ENCODE measurements around the gene KRTAP4-6. TPM values are rescaled to one million over a fixed set of nuclear protein-coding genes. Genes with fewer than 3 reads are reported as not detected.
A peak's percentile ranks its signal among the peaks of the same experiment; 100 is the strongest.
"Not testable (repeated sequence)": the region's sequence is repeated elsewhere in the genome, so short reads cannot be mapped to it uniquely, and the experiment has no call there.

Gene KRTAP4-6
- total RNA-seq (2012; rRNA removed) = not detected in 2 replicates

DNA sequence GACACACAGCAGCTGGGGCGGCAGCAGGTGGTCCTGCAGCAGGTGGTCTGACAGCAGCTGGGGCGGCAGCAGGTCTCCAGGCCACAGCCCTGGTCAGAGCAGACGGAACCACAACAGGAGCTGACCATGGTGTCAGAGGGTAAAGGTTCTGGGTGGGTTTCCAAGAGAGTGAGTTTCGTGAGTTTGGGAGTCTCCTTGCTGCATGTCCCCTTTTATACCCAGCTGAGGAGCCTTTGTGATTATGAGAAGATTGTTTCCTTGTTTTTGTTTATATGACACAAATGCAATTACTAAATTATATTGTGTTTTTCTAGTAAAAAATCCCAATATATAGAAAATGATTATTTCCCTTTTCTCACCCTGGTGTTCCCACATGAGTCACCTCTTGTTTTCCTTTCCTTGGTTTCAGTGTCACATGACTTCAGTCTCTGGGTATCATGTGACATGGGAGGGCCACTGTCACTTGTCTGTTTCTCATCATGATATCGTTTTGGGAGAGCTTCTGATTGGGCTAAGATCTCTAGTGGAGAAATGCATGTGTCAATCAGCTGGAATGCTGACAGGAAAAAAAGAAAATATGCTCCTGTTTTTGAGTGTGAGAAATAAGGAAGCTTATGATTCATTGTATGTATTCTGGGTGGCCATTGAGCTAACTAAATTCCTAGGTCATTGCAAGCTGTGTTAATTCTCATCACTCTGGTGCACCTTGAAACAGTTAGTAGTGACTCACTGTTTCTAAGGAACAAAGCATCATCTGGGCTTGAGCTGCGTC lies at the start of gene KRTAP4-6:
TSS of gene KRTAP4-6 (minus strand) at position 185 of the 772 bp plus-strand sequence. CDS start at position 128, 57 bp downstream.
- H3K9ac ChIP-seq (ENCODE audit: low read depth, low read length) = peak within 1 kb of the TSS; percentile 3
- H3K4me3 ChIP-seq (ENCODE audit: low read length) = no peak within 1 kb of the TSS
- H3K4me2 ChIP-seq (ENCODE audit: low read length) = no peak within 1 kb of the TSS
- no peaks in the 10 kb centered on the region for H3K27me3 ChIP-seq (ENCODE audit: control insufficient read depth, insufficient read depth, low read length)
- no peaks in the 10 kb centered on the region for H3K36me3 ChIP-seq (ENCODE audit: insufficient read depth, low read length)
- peaks cover 7% of the 10 kb centered on the region for H3K9me3 ChIP-seq (replicated peaks; ENCODE audit: low read length)
- H3K4me1 ChIP-seq (ENCODE audit: control insufficient read depth, insufficient read depth, low read length) = no peaks in the 10 kb centered on the region

DNA sequence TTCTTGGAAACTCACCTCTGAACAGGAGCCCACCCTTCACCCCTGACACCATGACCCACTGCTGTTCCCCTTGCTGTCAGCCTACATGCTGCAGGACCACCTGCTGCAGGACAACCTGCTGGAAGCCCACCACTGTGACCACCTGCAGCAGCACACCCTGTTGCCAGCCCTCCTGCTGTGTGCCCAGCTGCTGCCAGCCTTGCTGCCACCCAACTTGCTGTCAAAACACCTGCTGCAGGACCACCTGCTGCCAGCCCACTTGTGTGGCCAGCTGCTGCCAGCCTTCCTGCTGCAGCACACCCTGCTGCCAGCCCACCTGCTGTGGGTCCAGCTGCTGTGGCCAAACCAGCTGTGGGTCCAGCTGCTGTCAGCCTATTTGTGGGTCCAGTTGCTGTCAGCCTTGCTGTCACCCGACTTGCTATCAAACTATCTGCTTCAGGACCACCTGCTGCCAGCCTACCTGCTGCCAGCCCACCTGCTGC lies 49.5 kb upstream of the KRTAP4-6 start, which contains the start of gene KRTAP9-1:
TSS of gene KRTAP9-1 (plus strand) at position 51 of the 482 bp plus-strand sequence. CDS start at position 51, 0 bp downstream.
- not testable (repeated sequence) for H3K27me3 ChIP-seq (ENCODE audit: control insufficient read depth, insufficient read depth, low read length); H3K9ac ChIP-seq (ENCODE audit: low read depth, low read length); H3K4me1 ChIP-seq (ENCODE audit: control insufficient read depth, insufficient read depth, low read length); H3K9me3 ChIP-seq (replicated peaks; ENCODE audit: low read length); H3K4me2 ChIP-seq (ENCODE audit: low read length); H3K4me3 ChIP-seq (ENCODE audit: low read length); H3K36me3 ChIP-seq (ENCODE audit: insufficient read depth, low read length)

DNA sequence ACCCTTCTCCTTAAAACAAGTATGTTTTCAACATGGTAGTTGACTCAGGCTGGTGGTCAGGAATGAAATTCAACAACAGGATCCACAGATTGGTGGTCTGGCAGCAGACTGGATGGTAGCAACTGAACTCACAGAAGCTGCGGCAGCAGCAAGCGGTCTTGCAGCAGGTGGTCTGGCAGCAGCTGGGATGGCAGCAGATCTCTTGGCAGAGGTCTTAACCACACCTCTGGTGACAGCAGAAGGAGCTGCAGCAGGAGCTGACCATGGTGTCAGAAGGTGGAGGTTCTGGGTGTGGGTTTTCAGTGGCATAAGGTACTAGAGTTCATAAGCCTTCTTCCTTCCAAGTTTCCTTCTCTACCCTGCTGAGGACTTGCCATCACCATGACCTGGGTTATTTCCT lies 46.5 kb upstream of the KRTAP4-6 start:
- Histone ChIP-seq H3K9ac (ENCODE audit: low read depth, low read length) (no peak overlapping the region), H3K4me2 (ENCODE audit: low read length) (no peak overlapping the region), H3K36me3 (ENCODE audit: insufficient read depth, low read length) (no peaks in the 10 kb centered on the region), H3K4me1 (ENCODE audit: control insufficient read depth, insufficient read depth, low read length) (no peaks in the 10 kb centered on the region), H3K9me3 (replicated peaks; ENCODE audit: low read length) (no peaks in the 10 kb centered on the region), H3K4me3 (ENCODE audit: low read length) (no peak overlapping the region), H3K27me3 (ENCODE audit: control insufficient read depth, insufficient read depth, low read length) (peaks cover 6% of the 10 kb centered on the region)

DNA sequence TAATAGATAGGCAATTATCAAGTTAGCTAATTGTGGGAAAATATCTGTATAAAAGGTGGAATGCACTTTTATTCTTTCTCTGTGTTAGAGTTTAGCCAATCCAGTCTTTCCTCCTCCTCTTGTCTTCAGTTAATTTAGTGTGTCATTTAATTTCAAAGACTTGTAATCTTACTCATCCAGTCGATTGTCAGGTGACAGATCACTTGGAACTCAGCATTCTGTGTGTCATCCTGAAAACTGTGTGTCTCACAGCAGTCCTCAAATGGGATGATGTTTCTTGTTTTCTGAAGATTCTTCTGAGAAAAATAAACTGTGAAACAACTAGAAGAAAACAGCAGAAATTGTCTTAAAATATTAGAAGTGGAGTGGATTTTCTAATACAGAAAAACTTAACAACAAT lies 44.7 kb upstream of the KRTAP4-6 start:
- Histone ChIP-seq H3K27me3 (ENCODE audit: control insufficient read depth, insufficient read depth, low read length) (peaks cover 6% of the 10 kb centered on the region), H3K36me3 (ENCODE audit: insufficient read depth, low read length) (no peaks in the 10 kb centered on the region), H3K4me3 (ENCODE audit: low read length) (no peak overlapping the region), H3K9me3 (replicated peaks; ENCODE audit: low read length) (no peaks in the 10 kb centered on the region), H3K9ac (ENCODE audit: low read depth, low read length) (no peak overlapping the region), H3K4me1 (ENCODE audit: control insufficient read depth, insufficient read depth, low read length) (no peaks in the 10 kb centered on the region), H3K4me2 (ENCODE audit: low read length) (no peak overlapping the region)

DNA sequence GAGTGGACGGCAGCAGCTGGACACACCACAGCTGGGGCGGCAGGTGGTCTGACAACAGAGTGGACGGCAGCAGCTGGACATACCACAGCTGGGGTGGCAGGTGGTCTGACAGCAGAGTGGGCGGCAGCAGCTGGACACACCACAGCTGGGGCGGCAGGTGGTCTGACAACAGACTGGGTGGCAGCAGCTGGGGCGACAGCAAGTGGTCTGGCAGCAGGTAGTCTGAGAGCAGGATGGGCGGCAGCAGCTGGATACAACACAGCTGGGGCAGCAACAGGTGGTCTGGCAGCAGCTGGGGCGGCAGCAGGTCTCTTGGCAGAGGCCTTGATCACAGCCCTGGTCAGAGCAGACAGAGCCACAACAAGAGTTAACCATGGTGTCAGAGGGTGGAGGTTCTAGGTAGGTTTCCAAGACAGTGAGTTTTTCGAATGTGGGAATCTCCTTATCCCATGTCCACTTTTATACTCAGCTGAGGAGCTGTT lies 44.2 kb upstream of the KRTAP4-6 start, which contains the start of gene KRTAP4-1:
TSS of gene KRTAP4-1 (minus strand) at position 432 of the 482 bp plus-strand sequence. CDS start at position 375, 57 bp downstream.
- Histone ChIP-seq H3K36me3 (ENCODE audit: insufficient read depth, low read length) (no peaks in the 10 kb centered on the region), H3K27me3 (ENCODE audit: control insufficient read depth, insufficient read depth, low read length) (peaks cover 6% of the 10 kb centered on the region), H3K9me3 (replicated peaks; ENCODE audit: low read length) (no peaks in the 10 kb centered on the region), H3K4me1 (ENCODE audit: control insufficient read depth, insufficient read depth, low read length) (peaks cover 1% of the 10 kb centered on the region), H3K9ac (ENCODE audit: low read depth, low read length) (no peak within 1 kb of the TSS), H3K4me3 (ENCODE audit: low read length) (no peak within 1 kb of the TSS), H3K4me2 (ENCODE audit: low read length) (no peak within 1 kb of the TSS)

DNA sequence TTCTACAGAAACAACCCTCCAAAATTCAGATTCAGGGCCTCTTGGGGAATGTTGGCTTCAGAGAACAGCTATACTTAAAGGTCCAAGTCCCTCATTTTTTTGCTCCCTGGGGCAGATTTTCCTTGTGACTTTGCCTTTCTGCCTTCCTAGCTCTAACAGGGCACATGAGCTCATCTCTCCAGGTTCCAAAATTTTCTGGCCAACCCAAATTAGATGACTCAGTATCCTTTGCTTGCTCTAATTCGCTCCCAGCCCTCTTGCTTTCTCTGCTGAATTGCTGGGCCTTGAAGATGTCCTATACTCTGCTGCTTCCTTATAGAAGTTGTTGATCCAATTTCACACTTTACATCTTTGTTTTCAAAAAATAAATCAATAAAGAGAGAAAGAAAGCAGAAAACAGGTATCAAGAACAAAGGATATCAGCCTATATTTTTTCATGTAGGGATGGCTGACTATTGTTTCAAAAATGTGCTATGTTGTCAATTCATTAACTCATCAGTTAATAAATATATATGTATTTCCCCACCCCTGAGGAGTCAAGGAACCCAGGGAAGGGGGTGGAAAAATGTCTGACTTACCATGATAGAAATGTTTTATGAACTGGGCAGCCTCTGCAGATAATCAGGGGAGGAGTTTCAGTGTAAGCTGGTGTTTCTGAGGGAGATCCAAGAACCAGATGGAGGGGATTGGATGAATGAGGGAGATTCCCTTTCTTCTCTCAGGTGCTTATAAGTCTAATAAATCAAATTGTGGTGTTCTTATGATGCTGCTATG lies 38.7 kb upstream of the KRTAP4-6 start:
- no peaks in the 10 kb centered on the region for H3K9me3 ChIP-seq (replicated peaks; ENCODE audit: low read length)
- H3K9ac ChIP-seq (ENCODE audit: low read depth, low read length) = no peak overlapping the region
- H3K4me3 ChIP-seq (ENCODE audit: low read length) = no peak overlapping the region
- no peaks in the 10 kb centered on the region for H3K36me3 ChIP-seq (ENCODE audit: insufficient read depth, low read length)
- H3K27me3 ChIP-seq (ENCODE audit: control insufficient read depth, insufficient read depth, low read length) = peaks cover 4% of the 10 kb centered on the region
- peaks cover 16% of the 10 kb centered on the region for H3K4me1 ChIP-seq (ENCODE audit: control insufficient read depth, insufficient read depth, low read length)
- no peak overlapping the region for H3K4me2 ChIP-seq (ENCODE audit: low read length)

DNA sequence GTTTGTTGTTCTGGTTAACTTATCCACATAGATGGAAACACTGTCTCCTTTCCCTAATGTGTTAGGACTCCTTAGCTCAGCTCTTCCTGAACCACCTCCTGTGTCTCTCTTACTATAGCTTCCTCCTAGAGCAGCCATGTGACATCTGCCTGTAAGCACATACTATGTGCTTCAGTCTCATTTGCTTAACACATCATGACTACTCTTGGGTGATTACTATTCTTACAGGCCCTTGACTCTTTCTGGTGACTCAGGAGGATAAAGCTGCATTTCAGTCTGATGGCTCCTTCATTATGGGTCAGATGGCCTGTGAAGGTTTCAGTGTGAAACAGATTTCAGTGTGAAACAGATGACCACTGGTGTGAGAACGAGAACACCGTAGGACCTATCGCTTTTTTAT lies 38.0 kb upstream of the KRTAP4-6 start:
- H3K36me3 ChIP-seq (ENCODE audit: insufficient read depth, low read length) = no peaks in the 10 kb centered on the region
- peaks cover 4% of the 10 kb centered on the region for H3K27me3 ChIP-seq (ENCODE audit: control insufficient read depth, insufficient read depth, low read length)
- peaks cover 16% of the 10 kb centered on the region for H3K4me1 ChIP-seq (ENCODE audit: control insufficient read depth, insufficient read depth, low read length)
- no peak overlapping the region for H3K4me3 ChIP-seq (ENCODE audit: low read length)
- H3K9ac ChIP-seq (ENCODE audit: low read depth, low read length) = no peak overlapping the region
- H3K9me3 ChIP-seq (replicated peaks; ENCODE audit: low read length) = no peaks in the 10 kb centered on the region
- H3K4me2 ChIP-seq (ENCODE audit: low read length) = no peak overlapping the region

DNA sequence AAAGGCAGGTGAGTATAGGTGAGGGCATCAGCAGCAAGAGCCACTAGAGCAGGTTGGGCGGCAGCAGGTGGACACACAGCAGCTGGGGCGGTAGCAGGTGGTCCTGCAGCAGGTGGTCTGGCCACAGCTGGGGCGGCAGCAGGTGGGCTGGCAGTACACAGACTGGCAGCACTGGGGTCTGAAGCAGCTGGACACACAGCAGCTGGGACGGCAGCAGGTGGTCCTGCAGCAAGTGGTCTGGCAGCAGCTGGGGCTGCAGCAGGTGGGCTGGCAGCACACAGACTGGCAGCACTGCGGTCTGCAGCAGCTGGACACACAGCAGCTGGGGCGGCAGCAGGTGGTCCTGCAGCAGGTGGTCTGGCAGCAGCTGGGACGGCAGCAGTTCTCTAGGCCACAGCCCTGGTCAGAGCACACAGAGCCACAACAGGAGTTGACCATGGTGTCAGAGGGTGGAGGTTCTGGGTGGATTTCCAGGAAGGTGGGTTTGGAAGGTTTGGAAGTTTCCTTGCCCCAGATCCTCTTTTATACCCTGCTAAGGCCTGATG lies 37.5 kb upstream of the KRTAP4-6 start, which contains the start of gene KRTAP4-2:
TSS of gene KRTAP4-2 (minus strand) at position 495 of the 545 bp plus-strand sequence. CDS start at position 438, 57 bp downstream.
- Histone ChIP-seq H3K27me3 (ENCODE audit: control insufficient read depth, insufficient read depth, low read length) (peaks cover 4% of the 10 kb centered on the region), H3K4me3 (ENCODE audit: low read length) (no peak within 1 kb of the TSS), H3K4me1 (ENCODE audit: control insufficient read depth, insufficient read depth, low read length) (peaks cover 16% of the 10 kb centered on the region), H3K9ac (ENCODE audit: low read depth, low read length) (no peak within 1 kb of the TSS), H3K36me3 (ENCODE audit: insufficient read depth, low read length) (no peaks in the 10 kb centered on the region), H3K9me3 (replicated peaks; ENCODE audit: low read length) (no peaks in the 10 kb centered on the region), H3K4me2 (ENCODE audit: low read length) (no peak within 1 kb of the TSS)

DNA sequence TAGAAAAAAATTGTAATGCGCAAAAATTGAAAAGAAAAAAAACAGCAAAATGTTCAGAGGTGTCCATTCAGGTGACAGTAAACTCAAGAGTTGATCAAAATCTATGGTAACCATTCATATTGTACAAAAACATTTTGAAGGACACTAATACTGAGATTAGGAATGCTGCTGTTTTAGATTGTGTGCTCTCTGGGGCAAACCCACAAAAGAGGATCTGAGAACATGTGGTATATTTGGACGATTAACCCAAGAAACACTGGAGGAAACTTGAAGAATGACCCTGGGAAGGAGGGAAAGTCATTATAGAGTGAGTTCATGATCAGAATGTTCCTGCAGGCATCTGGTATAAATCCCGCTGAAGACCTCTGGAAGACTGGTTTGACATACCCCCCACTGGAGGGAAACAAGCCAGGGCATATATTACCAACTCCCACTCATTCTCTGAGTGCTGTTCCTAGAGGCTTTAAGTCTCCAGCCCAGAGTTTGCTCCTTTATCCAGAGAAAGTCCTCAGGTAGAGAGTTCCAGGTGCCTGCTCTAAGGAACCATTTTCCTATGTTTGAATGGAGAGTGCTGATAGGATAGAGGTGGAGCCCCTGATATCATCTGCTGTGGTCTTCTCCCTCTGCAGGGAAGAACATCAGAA lies 36.5 kb upstream of the KRTAP4-6 start:
- Histone ChIP-seq H3K4me1 (ENCODE audit: control insufficient read depth, insufficient read depth, low read length) (peaks cover 16% of the 10 kb centered on the region), H3K9me3 (replicated peaks; ENCODE audit: low read length) (no peaks in the 10 kb centered on the region), H3K4me3 (ENCODE audit: low read length) (no peak overlapping the region), H3K27me3 (ENCODE audit: control insufficient read depth, insufficient read depth, low read length) (peaks cover 4% of the 10 kb centered on the region), H3K4me2 (ENCODE audit: low read length) (no peak overlapping the region), H3K36me3 (ENCODE audit: insufficient read depth, low read length) (no peaks in the 10 kb centered on the region), H3K9ac (ENCODE audit: low read depth, low read length) (no peak overlapping the region)

DNA sequence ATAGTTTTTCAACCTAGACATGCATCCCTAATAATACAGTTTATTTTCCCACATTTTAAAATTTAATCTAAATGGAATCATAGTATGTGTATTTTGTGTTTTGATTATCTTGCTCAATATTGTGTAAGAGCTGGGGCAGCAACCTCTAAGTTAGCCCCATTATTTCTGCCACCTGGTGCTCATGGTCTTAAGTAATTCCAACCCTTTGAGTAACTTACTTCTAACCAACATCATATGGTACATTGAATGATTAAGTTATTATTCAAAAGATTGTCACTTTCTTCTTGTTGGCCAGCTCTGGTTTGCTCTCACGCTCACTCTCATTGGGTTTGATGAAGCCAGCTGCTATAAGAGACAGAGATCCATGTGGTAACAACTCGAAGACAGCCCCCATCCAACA lies 31.5 kb upstream of the KRTAP4-6 start:
- Histone ChIP-seq H3K36me3 (ENCODE audit: insufficient read depth, low read length) (no peaks in the 10 kb centered on the region), H3K9me3 (replicated peaks; ENCODE audit: low read length) (no peaks in the 10 kb centered on the region), H3K27me3 (ENCODE audit: control insufficient read depth, insufficient read depth, low read length) (peaks cover 3% of the 10 kb centered on the region), H3K9ac (ENCODE audit: low read depth, low read length) (no peak overlapping the region), H3K4me3 (ENCODE audit: low read length) (no peak overlapping the region), H3K4me2 (ENCODE audit: low read length) (no peak overlapping the region), H3K4me1 (ENCODE audit: control insufficient read depth, insufficient read depth, low read length) (no peaks in the 10 kb centered on the region)

DNA sequence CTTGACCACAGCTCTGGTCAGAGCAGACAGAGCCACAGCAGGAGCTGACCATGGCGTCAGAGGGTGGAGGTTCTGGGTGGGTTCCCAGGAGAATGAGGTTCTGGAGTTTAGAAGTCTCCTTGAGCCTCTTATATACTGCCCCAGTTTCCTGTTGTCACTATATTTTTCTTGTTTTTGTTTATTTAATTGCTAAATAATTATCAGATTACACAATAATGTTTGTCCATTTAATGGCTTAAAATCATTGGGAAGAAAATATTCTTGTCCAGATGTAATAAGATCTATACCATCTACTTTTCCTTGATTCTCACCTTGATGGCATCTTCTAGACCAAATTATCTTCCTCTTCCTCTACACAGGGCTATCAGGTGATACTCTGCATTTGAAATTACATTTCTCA lies 27.8 kb upstream of the KRTAP4-6 start, which contains the start of gene KRTAP4-3:
TSS of gene KRTAP4-3 (minus strand) at position 101 of the 400 bp plus-strand sequence. CDS start at position 52, 49 bp downstream.
- Histone ChIP-seq H3K4me3 (ENCODE audit: low read length) (no peak within 1 kb of the TSS), H3K9me3 (replicated peaks; ENCODE audit: low read length) (no peaks in the 10 kb centered on the region), H3K27me3 (ENCODE audit: control insufficient read depth, insufficient read depth, low read length) (no peaks in the 10 kb centered on the region), H3K4me2 (ENCODE audit: low read length) (no peak within 1 kb of the TSS), H3K4me1 (ENCODE audit: control insufficient read depth, insufficient read depth, low read length) (no peaks in the 10 kb centered on the region), H3K36me3 (ENCODE audit: insufficient read depth, low read length) (no peaks in the 10 kb centered on the region), H3K9ac (ENCODE audit: low read depth, low read length) (no peak within 1 kb of the TSS)

Measured in skeletal muscle satellite cell (primary cell).